Adrenal gland (tissue), 12 donors: ENCODE results near the gene RTN4IP1. TPM values are rescaled to one million over a fixed set of nuclear protein-coding genes. Genes with fewer than 3 reads are reported as not detected.

Source experiments
- DNase-seq, 7 donors: peaks; one replicate each; pipeline ENCODE4 v3.0.0-alpha.2; 2019 to 2020
- H3K27ac ChIP-seq, 5 donors: fragments of 200-600 bp; sonication (generic) in 4 of 5; 1 replicate in 3 of 5; 2 replicates in 2 of 5; pipeline versions ENCODE4 v1.5.1 to v1.8.0; 2016 to 2020; ENCODE audit warnings: mild to moderate bottlenecking in 1 of 5
- H3K27me3 ChIP-seq: fragments of 200-600 bp; 2 replicates; pipeline ENCODE4 v1.8.0; 2021
- H3K36me3 ChIP-seq, 2 donors: fragments of 200-600 bp; replicated peaks in 1 of 2; 1 replicate in 1 of 2; 2 replicates in 1 of 2; pipeline versions ENCODE4 v1.5.1 to v1.8.0; 2018 to 2022
- H3K4me1 ChIP-seq, 2 donors: fragments of 200-600 bp; replicated peaks in 1 of 2; 1 replicate in 1 of 2; 2 replicates in 1 of 2; pipeline versions ENCODE4 v1.5.1 to v1.8.0; 2018 to 2021
- H3K4me3 ChIP-seq, 4 donors: fragments of 200-600 bp; sonication (generic) in 3 of 4; one replicate each; pipeline ENCODE4 v1.5.1; 2016 to 2018
- H3K9me3 ChIP-seq, 3 donors: fragments of 200-600 bp; sonication (generic) in 1 of 3; replicated peaks in 1 of 3; 1 replicate in 2 of 3; 2 replicates in 1 of 3; pipeline versions ENCODE4 v1.5.1 to v1.8.0; 2016 to 2021
- CTCF ChIP-seq, 6 experiments: fragments of 450-650 bp in 4 of 6; fragments of 200-600 bp in 2 of 6; sonication (generic) in 1 of 6; IDR thresholded peaks; 1 replicate in 5 of 6; 2 replicates in 1 of 6; pipeline versions ENCODE4 v1.5.1 to v1.8.0; 2016 to 2021; ENCODE audit warnings: antibody characterized with exemption in 6 of 6, mild to moderate bottlenecking in 2 of 6, moderate library complexity in 1 of 6
- POLR2A ChIP-seq, 2 donors: fragments of 450-650 bp; IDR thresholded peaks; one replicate each; pipeline ENCODE4 v1.6.1; 2017; ENCODE audit warnings: antibody characterized with exemption in 2 of 2, mild to moderate bottlenecking in 2 of 2, moderate library complexity in 1 of 2
- WGBS, 4 donors: extraction: QIAGEN DNeasy Blood & Tissue Kit in 2 of 4; methylation state at CpG; one replicate each; pipeline versions ENCODE4 v1.1.5 to v1.1.7; 2013 to 2017; 5-methylcytosine and 5-hydroxymethylcytosine counted together
- intact Hi-C, 2 donors: fragments of 100-400 bp; cut with DNase I; formaldehyde crosslinking; loops; one replicate each; pipeline versions ENCODE4 v1.14.1 to v1.15.0; 2022 to 2023
- polyA plus RNA-seq, 3 donors: library from polyadenylated mRNA; stranded (reverse); fragments of 200-250 nt in 2 of 3; fragments of 350-450 nt in 1 of 3; fragmentation: Illumina TruSeq in 1 of 3; extraction: RNeasy Lipid Tissue Mini Kit (QIAGEN cat#74804) in 1 of 3; gene quantifications; one replicate each; pipeline ENCODE4 v1.2.3, GENCODE V29; 2013 to 2014
- total RNA-seq, 9 donors: library from RNA; depleted of rRNA in 4 of 9; stranded (reverse); fragments of >200 nt in 4 of 9; fragments of 120-200 nt in 1 of 9; fragmentation: NEBNext Ultra II Directional in 1 of 9; extraction: Animal tissue kit (Norgen Biotek cat#: 25700) in 1 of 9; gene quantifications; one replicate each; pipeline versions ENCODE4 v1.1.0 to v1.2.4, GENCODE V29; 2013 to 2023
- donor health status: healthy with polysubstance abuse.
- donor health status: Bipolar disorder and iron deficiency.
- donor health status: DM: yes; HTN: yes; CAD: no.
- donor health status: DM: no; HTN: no; CAD: no.
- donor health status: DM: no; HTN: no; CAD: no.
- donor health status: DM: yes; HTN: yes; CAD: no.

RTN4IP1 gene
- total and polyA plus RNA-seq, 12 donors = 1.6 to 22.1 (median 7.5) TPM

GRCh38 chr6:106622412-106622811 lies 6.9 kb downstream of the RTN4IP1 start:
- intact Hi-C loops = no loop called here
- no peak overlapping the region for H3K4me3 ChIP-seq
- peaks cover 0 to 5% of the 10 kb centered on the region in 2 donors for H3K36me3 ChIP-seq
- no peak for TF ChIP-seq CTCF (IDR thresholded peaks at IDR 0.05)
- no peak for TF ChIP-seq POLR2A (IDR thresholded peaks at IDR 0.05)
- no peaks in the 10 kb centered on the region for H3K4me1 ChIP-seq
- H3K9me3 ChIP-seq = no peaks in the 10 kb centered on the region
- DNase-seq = no peak
- no peak overlapping the region for H3K27ac ChIP-seq
- WGBS, 4 donors = 91 to 98% (median 96%) methylated on average over 4 to 8 of the region's 8 CpGs
- no peaks in the 10 kb centered on the region for H3K27me3 ChIP-seq

- no peak overlapping the region for H3K27ac ChIP-seq
- DNase-seq = no peak
- H3K9me3 ChIP-seq = no peaks in the 10 kb centered on the region
- H3K4me3 ChIP-seq = no peak overlapping the region
- intact Hi-C loops = no loop called here
- no peaks in the 10 kb centered on the region for H3K27me3 ChIP-seq
- H3K4me1 ChIP-seq = no peaks in the 10 kb centered on the region
- TF ChIP-seq CTCF (IDR thresholded peaks at IDR 0.05) = no peak
- no peak for TF ChIP-seq POLR2A (IDR thresholded peaks at IDR 0.05)
- peaks cover 0 to 5% of the 10 kb centered on the region in 2 donors for H3K36me3 ChIP-seq
- 78 to 92% (median 90%) methylated on average over 3 of the region's 3 CpGs for WGBS, 4 donors
Observed at GRCh38 chr6:106620931-106621672, 8.2 kb downstream of the RTN4IP1 start.

- Histone ChIP-seq H3K36me3 (peaks cover 0 to 5% of the 10 kb centered on the region in 2 donors), H3K9me3 (no peaks in the 10 kb centered on the region), H3K4me3 (no peak overlapping the region), H3K4me1 (no peaks in the 10 kb centered on the region), H3K27ac (no peak overlapping the region), H3K27me3 (no peaks in the 10 kb centered on the region)
- DNase-seq = no peak
- TF ChIP-seq CTCF (IDR thresholded peaks at IDR 0.05) (no peak), POLR2A (IDR thresholded peaks at IDR 0.05) (no peak)
- intact Hi-C loops = no loop called here
- 75 to 88% (median 82%) methylated on average over 1 of the region's 1 CpG for WGBS, 4 donors
Observed at GRCh38 chr6:106619223-106619622, 10.1 kb downstream of the RTN4IP1 start.

- no peaks in the 10 kb centered on the region for H3K4me1 ChIP-seq
- peaks cover 0 to 5% of the 10 kb centered on the region in 2 donors for H3K36me3 ChIP-seq
- no peaks in the 10 kb centered on the region for H3K27me3 ChIP-seq
- no peak for TF ChIP-seq POLR2A (IDR thresholded peaks at IDR 0.05)
- no peak for TF ChIP-seq CTCF (IDR thresholded peaks at IDR 0.05)
- no peak for DNase-seq
- no peak overlapping the region for H3K27ac ChIP-seq
- 64 to 83% (median 76%) methylated on average over 3 of the region's 3 CpGs for WGBS, 4 donors
- intact Hi-C loops = no loop called here
- no peaks in the 10 kb centered on the region for H3K9me3 ChIP-seq
- no peak overlapping the region for H3K4me3 ChIP-seq
Observed at GRCh38 chr6:106618324-106618723, 11.0 kb downstream of the RTN4IP1 start.
